Middle frontal gyrus (tissue), 1 donor: ENCODE measurements around the gene GNAT2.

Source experiments
- DNase-seq: peaks from one replicate; pipeline ENCODE4 v3.0.0-alpha.2; 2015; ENCODE audit warnings: low spot score; ENCODE audit errors: extremely low spot score

GNAT2 gene

DNA sequence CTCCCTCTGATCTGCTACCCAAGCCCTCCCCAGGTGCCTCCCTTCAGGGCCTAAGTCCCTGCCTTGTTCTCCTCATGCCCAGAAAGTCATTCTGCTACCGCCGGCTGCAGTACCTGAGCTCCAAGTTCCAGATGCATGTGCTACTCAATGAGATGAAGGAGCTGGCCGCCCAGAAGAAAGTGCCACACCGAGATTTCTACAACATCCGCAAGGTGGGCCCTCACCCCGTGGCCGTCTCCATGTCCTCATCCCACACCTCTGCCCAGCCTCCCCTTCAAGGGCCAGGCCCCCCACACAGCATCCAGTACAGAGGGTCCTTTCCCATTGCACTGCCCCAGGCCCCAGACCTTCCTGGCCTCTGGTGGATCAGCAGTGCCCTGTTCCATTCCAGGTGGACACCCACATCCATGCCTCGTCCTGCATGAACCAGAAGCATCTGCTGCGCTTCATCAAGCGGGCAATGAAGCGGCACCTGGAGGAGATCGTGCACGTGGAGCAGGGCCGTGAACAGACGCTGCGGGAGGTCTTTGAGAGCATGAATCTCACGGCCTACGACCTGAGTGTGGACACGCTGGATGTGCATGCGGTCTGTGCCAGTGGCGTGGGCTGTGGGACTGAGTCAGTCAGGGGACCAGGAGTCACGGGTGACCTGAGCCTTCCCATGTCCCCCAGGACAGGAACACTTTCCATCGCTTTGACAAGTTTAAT, 8.4 kb upstream of the GNAT2 start:
- no peak for DNase-seq

DNA sequence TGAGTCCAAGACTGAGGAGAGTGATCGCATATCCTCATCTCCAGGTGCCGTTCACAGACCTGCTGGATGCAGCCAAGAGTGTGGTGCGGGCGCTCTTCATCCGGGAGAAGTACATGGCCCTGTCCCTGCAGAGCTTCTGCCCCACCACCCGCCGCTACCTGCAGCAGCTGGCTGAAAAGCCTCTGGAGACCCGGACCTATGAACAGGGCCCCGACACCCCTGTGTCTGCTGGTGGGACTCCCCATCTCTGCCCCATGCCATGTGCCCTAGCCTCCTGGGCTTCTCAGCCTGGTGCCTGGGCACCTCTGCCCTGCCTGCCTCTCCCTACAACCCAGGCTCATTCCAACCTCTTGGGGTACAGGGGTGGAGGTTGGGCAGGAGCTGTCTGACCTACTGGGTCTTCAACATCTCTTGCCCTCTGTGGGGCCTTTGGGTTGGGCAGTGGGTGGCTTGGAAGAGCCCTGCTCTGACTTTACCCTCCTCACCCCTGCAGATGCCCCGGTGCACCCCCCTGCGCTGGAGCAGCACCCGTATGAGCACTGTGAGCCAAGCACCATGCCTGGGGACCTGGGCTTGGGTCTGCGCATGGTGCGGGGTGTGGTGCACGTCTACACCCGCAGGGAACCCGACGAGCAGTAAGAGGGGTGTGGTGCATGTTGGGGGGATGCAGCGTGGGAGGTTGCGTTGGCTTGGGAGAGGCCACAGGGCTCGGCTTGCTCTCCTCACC, 7.4 kb upstream of the GNAT2 start:
- DNase-seq: no peak

DNA sequence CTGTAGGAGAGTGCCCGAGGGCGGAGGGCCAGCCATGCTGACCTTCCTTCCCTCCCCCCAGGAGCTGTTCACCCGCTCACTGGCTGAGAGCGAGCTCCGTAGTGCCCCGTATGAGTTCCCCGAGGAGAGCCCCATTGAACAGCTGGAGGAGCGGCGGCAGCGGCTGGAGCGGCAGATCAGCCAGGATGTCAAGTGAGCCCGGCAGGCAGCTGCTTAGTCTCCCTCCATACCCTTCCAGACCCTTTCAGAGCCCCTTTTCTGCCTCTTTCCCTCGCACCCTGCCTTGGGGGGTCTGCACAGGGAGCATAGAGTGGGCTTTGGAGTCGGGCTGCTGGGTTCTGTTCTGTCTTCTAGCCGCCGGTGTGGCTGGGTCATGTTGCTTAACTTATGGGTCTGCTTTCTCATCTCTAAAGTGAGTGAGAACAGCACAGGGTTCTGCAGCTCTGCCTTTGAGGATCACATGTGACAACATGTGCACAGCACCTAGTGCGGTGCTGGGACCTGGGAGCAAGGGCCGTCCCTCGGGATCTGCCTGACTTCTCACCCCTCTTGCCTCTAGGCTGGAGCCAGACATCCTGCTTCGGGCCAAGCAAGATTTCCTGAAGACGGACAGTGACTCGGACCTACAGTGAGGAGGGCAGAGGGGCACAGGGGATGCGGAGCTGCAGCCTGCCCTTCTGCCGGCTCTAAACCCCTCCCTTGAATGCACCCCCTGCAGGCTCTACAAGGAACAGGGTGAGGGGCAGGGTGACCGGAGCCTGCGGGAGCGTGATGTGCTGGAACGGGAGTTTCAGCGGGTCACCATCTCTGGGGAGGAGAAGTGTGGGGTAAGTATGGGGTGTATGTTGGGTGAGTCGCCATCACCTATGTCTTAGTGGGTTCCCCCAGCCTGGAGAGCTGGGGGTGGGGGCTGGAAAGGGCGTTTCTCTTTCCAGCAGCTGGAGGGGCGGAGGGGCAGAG, 6.5 kb upstream of the GNAT2 start:
- no peak for DNase-seq

DNA sequence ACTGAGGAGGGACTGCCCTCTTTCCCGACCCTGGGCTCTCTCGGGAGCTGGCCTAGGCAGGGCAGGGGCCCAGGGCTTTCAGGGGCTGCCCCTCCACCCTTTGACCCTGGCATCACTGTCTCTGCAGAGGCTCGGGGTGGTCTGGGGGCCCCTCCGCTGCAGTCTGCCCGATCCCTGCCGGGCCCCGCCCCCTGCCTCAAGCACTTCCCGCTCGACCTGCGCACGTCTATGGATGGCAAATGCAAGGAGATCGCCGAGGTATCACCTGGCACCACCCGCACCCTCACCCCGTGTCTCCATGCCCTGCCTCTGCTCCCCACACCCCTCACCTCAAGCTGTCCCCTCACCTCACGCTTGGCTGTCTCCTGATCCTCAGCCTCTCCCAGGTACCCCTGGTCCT, 5.8 kb upstream of the GNAT2 start:
- DNase-seq: no peak

DNA sequence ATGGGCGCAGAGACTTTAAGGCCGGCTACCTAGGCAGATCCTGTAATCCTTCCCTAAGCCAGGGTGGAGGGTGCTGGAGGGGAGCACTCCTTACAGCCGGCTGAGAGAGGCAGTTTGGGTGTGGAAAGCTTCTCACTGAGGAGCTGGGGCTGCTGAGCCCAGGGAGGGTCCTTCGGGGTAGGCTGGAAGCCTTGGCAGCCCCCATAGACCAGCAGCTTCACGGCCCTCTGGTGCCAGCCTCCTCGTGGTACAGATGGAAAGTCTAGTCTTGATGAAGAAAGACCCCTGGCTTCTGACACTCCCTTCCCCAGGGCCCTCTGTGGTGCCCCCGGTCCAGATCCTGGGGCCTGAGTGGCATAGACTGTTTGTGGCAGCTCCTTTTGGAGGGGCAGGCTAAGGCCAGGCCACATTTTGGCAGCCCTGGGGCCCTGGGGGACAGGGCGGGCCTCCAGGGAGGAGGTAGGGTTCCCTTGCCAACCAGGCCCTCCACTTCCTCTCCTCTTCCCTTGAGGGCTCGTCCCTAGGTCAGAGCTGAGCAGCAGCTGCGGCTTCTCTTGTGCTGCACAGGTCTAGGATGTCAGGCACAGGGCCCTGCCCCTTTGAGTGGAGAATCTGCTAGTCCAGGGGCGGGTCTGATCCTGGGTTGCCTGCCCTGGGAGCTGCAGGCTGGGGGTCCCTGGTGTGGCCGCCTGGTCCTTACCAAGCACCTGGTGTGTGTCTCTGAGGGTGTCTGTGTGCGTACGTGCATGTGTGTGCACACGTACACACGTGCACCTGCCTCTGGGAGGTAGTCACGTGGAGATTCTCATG, 5.0 kb upstream of the GNAT2 start:
- DNase-seq: no peak

DNA sequence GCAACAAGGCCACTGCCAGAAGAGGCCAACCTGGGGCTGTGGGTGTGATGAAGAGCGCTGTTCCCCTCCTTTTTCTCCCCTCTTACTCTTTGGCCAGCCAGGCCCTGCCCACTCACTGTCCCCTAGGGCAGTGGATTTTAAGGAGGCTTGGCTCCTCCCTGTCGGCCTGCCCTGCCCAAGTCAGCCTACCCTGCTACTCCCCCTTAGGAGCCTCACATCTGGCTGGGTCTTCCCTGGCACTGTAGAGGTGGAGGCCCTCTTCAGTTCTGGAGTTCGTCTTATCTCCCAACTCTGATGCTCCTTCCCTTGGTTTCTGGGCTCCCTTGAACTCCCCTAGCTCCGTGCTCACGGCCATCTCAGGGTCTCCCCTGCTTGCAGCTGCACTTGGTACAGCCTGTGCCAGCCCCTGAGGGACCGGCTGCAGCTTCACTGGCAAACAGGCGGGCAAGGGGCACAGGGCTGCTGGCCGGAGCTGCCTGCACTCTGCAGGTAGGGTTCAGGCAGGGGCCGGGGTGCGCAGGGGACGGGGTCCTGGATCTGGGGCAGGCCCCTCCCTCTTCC, 4.3 kb upstream of the GNAT2 start:
- no peak for DNase-seq

DNA sequence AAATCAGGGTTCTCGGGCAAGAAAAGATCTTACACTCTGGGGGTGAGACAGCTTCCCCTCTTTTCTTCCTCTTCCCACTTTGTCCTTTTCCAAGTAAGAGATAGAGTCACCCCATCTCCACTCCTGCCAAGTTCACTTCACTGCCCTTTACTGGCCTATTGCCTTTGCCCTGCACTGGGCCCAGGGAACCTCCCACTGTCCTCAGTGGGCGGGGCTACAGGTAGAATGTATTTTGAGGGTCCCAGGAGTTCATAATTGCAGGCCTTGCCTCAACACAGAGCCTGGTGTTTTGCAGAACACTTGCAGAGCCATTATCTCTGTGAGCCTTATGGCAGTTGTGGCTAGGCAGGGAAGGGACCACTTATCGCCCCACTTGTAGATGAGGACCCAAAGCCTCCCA, 3.5 kb upstream of the GNAT2 start:
- no peak for DNase-seq

DNA sequence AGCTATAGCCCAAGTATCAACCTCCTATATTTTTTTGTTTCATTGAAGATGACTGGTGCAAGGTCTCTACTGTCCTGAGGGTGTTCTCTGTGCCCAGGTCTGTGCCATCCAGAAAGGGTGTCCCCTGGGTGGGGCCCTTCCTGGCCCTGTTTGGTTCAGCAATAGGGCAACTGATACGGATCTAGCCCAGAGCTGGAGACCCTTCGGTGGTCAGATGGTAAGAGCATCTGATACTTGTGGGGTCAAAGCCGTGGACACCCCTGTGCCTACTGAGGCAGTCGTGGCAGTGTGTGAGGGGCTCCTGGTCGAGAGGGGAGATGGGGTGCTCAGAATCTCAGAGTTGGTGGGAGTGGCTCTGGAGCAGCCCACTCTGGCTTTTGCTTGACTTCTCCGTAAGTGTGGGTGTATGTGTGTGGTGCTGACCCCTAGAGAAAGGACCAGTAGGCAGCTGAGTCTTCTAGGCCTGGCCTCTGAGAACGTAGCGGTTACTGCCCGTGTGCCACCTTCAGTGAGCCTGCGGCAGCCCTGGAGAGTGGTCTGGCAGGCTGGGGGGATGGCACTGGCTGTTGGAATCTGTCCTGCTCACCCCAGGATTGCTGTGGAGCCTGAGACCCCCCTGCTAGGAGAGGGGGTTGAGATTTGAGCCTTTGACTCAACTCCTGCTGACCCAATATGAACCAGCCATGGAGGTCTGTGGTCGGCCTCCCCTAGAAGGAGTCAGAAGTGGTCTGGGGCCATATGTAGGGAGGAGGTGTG, 2.9 kb upstream of the GNAT2 start:
- no peak for DNase-seq

DNA sequence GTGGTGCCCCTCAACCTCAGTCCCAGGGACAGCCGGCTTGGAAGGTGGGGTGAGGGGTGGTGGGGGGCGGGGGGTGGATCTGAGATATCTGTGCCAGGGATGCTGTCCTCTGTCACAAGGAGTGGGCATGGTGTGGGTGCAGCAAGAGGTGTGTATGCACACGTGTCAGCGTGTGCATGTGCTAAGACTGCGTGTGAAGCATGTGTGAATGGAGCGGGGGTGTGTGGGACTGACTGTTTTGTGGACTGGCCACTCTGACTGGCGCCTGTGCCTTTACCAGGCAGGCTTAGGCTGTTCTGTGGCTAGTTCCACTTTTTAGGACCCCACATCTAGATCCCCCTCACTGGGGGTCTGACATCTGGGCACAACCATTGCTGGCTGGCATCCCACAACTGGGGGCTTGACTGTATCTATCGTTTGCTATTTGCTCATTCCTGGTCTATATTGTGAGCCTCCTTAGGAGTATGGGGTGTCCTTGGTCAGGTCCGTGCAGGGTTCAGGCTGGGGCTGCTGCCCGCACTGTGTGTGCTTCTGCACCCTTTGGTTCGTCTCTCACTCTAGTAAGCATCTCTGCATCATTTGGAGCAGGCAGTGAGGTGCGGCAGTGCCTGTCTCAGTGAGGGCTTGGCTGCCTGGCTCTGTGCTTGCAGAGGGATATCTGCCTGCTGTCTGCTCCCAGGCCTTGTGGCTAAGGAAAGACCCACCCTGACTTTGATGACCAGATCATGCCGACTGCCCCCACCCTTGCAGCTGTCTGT, 2.1 kb upstream of the GNAT2 start:
- DNase-seq: no peak

DNA sequence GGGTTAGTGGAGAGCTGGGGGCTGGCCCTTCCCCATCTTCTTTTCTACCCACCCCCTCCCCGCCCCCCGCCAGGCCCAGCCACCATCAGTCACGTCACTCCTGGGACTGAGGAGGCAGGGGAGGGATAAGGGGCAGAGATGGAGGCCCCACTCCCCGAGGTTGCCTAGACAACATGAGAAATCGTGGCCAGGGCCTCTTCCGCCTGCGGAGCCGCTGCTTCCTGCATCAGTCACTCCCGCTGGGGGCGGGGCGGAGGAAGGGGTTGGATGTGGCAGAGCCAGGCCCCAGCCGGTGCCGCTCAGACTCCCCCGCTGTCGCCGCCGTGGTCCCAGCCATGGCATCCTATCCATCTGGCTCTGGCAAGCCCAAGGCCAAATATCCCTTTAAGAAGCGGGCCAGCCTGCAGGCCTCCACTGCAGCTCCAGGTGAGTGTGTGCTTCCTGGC, 1.4 kb upstream of the GNAT2 start:
- DNase-seq: peak; percentile 84

DNA sequence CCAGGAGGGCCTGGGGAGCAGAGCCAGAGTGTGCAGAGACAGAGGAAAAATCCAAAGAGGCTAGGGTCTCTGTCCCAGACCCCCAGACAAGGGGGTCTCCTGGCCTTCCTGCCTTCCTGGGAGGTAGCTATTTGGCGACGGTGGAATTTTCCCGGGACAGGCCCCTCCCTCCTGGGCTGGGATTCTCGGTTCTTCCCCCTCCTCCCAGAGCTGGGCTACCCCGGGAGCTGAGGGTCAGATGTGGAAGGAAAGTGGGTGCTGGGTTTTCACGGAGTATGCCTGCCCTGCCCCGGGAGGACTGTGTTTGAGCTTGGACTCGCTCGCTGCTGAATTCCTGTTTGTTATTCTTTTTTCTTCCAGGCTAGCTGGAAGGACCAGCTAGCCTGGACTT, 980 bp upstream of the GNAT2 start:
- no peak for DNase-seq

DNA sequence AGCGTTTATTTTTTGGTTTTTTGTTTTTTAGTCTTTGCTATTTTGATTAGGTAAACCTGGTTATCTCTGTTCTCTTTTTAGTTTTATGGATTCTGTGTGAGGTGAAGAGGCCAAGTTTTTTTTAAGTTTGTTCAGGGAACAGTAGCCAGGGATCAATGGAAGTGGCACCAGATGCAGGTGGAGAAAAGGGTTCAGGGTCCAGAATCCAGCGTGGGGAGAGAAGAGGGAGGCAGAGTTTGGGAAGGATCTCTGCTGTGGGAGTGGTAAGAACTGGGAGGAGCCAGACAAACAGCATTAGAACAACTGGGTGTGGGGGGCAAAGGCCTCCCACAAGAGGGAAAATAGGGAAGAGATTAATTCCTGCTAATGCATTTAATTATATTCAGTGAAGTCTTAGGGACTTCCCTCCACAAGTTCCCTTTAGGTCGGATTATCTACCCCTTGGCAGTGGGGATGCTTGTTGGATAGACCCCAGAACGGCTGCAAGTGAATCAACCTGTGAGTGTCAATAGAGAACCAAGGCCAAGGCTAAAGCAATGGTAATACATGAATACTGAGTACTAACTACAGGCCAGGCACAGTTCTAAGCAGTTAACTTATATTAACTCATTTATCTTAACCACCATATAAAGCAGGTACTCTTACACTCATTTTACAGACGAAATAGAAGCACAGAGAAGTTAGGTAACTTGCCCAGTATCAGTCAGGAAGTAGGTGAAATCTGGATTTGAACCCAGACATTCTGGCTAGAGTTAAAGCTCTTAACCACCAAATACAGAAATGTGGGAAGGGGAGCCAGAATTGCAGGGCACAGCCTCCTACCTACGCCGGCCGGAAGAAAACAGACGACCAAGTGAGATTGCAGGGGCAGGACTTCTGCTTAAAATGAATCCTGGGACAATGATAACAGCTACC, 498 bp downstream of the GNAT2 start:
- DNase-seq: no peak

DNA sequence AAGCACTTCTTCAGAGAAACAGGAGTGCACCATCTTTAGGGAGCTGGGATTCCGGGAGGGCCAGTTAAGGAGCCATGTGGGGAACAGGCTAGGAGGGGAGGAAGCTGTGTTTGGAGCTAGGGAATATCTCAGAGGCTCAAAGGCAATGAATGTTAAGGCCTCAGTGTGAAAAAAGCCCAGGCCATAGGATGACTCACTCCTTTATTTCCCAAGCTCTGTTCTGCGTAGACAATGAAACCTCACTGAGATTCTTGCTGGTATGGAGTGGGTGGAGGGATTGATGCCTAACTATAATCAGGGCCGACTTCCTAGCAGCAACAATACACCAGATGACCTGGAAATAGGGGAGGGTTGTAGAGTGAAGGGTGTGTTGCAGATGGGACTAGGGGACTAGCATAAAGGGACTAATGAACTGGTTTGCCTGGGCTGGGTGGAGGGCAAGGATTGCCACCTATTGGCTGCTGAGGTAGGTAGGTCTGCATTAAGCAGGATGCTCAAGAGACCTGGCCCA, 2.1 kb downstream of the GNAT2 start:
- no peak for DNase-seq

DNA sequence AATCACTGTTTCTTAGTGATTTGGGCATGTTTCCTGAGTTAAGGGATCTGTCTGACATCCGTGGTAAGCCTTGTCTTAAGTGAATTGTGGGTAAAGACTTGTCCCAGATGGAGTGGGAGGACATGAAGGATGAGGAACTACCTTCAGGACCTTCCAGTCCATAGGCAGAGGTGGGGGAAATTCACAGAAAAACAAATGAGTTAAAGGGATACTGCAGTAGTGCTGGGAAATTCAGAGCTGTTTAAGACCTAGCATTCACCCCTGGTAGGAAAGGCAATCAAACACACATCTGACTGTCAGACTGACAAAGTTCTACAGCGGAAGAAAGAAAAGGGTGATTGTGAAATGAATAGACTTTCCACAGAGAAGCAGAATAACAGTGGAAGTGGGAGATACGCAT, 3.0 kb downstream of the GNAT2 start:
- no peak for DNase-seq

DNA sequence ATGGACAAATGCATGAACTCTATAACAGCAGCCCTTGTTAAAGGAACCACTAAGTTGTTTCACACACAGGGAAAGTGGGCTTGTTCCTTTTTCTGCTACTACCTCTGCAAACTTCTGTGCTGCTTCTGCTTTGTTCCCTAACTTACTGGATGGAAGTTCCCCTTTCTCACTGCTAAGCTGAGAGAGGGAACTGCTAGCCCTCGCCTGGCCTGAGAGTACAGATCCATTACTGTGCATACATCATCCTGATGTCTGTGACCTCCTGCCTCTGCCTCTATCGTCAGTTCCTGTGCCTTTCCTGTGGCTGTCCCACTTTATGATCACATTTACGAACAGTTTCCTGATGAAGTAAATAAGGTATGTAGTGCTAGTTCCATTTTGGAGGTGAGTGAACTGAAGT, 3.5 kb downstream of the GNAT2 start:
- no peak for DNase-seq

DNA sequence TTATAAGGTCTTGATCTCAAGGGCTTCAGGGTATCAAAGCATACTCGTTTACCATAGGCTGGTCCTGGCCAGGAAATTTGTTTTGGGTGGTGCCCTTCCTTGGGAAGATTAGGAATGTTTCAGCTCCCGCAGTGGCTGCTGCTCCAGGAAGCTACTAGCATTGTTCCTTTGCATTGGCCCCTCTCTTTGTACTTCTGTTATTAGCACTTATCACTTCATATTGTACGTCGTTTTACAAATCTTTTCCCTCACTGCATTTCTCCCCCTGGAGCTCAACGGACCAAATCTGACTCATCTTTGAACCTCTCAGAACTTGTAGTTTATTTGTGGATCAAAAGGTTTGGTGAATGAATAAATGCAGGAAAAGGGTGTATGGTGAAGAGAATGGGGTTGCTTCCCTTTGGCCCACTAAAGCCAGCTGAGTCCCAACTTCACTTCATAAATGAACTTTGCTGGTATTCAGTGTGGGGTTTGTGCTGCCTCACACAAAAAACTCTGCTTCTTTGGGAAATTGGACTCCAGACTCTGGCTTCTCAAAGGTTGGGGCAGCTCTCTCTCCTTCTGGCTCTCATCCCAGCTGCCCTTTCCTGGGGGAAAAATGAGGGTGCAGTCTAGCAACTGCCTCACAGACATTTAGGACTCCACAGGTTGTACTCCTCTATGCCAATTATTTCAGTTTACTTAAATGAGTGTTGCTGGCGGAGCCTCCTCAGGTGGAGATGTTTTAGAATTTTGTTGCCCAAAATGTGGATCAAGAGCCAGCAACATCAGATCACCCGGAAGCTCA, 5.9 kb downstream of the GNAT2 start:
- DNase-seq: no peak

DNA sequence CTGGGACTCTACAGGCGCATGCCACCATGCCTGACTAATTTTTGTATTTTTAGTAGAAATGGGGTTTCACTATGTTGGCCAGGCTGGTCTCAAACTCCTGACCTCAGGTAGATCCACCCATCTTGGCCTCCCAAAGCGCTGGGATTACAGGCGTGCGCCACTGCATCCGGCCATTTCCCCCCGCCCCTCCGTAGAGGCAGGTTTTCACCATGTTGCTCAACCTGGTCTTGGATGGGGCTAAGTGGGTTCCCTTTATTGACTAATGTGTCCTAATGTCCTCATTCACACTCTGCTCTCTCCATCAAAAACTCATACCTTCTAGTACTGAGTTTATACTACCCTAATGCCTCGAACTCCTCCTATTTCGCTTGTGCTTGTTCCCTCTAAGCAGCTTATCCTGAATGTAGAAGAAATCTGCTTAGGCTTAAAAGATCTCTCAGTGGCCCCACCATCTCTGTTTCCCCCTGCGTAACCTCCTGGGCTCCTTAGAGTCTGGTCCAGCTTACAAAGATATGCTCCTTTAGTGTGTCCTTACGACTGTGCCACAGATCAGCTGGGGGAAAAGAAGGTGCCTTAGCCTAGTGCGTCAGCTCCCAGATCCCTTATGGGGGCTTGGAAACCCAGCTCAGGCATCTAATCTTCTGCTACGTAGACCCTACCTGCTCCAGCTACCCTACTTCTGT, 8.0 kb downstream of the GNAT2 start:
- no peak for DNase-seq
